ENCODE data around the gene FBLN2. TPM values are rescaled to one million over a fixed set of nuclear protein-coding genes. Genes with fewer than 3 reads are reported as not detected.
"Not testable (repeated sequence)": the region's sequence is repeated elsewhere in the genome, so short reads cannot be mapped to it uniquely, and the experiment has no call there.

The FBLN2 gene
- total RNA-seq (under 1 TPM; 0.09 to 0.18 TPM), polyA plus RNA-seq (3.2 TPM)

DNA sequence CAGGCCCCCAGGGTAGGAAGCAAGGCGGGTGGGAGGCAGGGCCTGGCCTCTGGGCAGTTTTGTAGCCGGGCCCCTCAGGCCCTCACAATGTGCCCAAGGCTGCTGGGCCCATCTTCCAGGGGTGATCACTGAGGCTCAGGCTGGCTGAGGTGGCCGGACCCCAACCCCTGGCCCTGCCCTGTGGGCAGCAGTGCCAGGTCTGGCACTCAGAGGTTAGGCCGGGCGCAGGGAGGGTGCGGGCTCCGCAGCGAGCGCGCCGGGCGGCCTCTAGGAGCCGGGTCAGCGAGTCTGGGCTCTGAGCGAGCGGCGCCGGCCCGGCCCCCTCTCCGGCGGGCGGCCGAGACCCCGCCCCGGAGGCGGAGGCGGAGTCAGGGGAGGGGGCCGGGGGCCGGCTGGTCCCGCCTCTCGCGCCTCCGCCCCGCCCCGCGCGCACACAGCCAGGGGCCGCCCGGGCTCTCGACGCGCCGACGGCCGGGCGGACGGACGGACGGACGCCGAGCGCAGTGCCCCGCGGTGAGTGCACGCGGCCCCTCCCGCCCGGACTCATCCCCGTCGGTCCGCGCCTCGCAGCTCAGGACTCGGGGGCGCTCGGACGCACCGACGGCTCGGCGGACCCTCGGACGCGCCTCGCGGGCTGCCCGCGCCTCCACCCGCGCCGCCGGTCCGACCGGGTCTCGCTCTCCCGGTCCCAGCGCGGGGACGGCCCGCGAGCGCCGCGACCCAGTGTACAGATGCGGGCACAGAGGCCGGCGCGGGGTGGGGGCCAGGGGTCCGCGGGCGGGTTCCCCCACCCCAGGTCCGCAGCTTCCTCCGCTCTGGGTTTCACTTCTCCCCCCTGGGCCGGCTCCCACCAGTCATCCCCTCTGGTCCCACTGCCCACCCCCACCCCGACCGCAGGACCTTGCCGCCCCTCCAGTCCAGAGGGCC lies at the start of gene FBLN2:
FBLN2 (plus strand) TSS at position 430 of the 927 bp plus-strand sequence. CDS start 21,231 bp downstream, outside the sequence.
- POLR2A ChIA-PET = interaction anchor here (0.6 kb wide), 1 partner anchor 38 kb away, joined by 3 read pairs; no protein-coding TSS in a partner anchor

DNA sequence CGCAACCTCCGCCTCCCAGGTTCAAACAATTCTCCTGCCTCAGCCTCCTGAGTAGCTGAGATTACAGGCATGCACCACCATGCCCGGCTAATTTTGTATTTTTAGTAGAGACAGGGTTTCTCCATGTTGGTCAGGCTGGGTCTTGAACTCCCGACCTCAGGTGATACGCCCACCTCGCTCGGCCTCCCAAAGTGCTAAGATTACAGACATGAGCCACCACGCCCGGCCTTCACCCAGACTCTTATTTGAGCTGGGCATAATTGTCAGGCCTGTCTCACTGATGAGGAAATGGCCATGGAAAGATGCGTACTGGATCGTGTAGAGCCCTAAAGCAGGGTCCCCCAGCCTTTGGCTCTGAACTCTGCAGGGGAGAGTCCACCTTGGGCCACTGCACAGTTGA lies 49.7 kb upstream of the FBLN2 start:
- peak in 1 of 5 donors; percentile 33 for DNase-seq
- H3K4me3 Mint-ChIP-seq; H3K27ac ChIP-seq (ENCODE audit: low read depth, low read length); H3K9me3 Mint-ChIP-seq; H3K36me3 ChIP-seq (ENCODE audit: insufficient read depth, low read length); H3K4me1 ChIP-seq (ENCODE audit: insufficient read depth, low read length); H3K27me3 Mint-ChIP-seq; H3K36me3 Mint-ChIP-seq; H3K4me1 Mint-ChIP-seq; H3K27me3 ChIP-seq (ENCODE audit: insufficient read depth, low read length, poor library complexity, severe bottlenecking); POLR2A ChIA-PET; H3K27ac Mint-ChIP-seq; H3K9me3 ChIP-seq (ENCODE audit: low read length); H3K4me3 ChIP-seq (ENCODE audit: low read length): not testable (repeated sequence)
- CTCF ChIA-PET = interaction anchor here (1.2 to 4.3 kb wide), 2 partner anchors 149 to 386 kb away, joined by 3 to 42 read pairs; no protein-coding TSS in a partner anchor

More for the DNA sequence above, at the start of gene FBLN2:
- Histone ChIP-seq H3K27ac (ENCODE audit: low read depth, low read length) (no peak within 1 kb of the TSS), H3K36me3 (ENCODE audit: insufficient read depth, low read length) (no peaks in the 10 kb centered on the region), H3K9me3 (ENCODE audit: low read length) (no peaks in the 10 kb centered on the region), H3K4me3 (ENCODE audit: low read length) (no peak within 1 kb of the TSS), H3K4me1 (ENCODE audit: insufficient read depth, low read length) (peaks cover 13% of the 10 kb centered on the region), H3K27me3 (ENCODE audit: insufficient read depth, low read length, poor library complexity, severe bottlenecking) (peaks cover 11% of the 10 kb centered on the region)
- peaks cover 22 to 26% (median 22%) of the 10 kb centered on the region in 3 donors for H3K4me1 Mint-ChIP-seq
- DNase-seq = peak in 1 of 5 donors; percentile 37
- peaks cover 0 to 3% (median 0%) of the 10 kb centered on the region in 5 donors for H3K9me3 Mint-ChIP-seq
- peaks cover 28 to 77% of the 10 kb centered on the region in 2 donors for H3K27me3 Mint-ChIP-seq
- peak within 1 kb of the TSS in 1 of 8 donors; percentile 20 for H3K27ac Mint-ChIP-seq
- CTCF ChIA-PET = interaction anchor here (1.0 kb wide), 1 partner anchor 10 kb away, joined by 3 read pairs; no protein-coding TSS in a partner anchor
- peak within 1 kb of the TSS; percentile 13 to 88 (median 72) for H3K4me3 Mint-ChIP-seq
- H3K36me3 Mint-ChIP-seq = peaks cover 0 to 4% (median 0%) of the 10 kb centered on the region in 3 donors

DNA sequence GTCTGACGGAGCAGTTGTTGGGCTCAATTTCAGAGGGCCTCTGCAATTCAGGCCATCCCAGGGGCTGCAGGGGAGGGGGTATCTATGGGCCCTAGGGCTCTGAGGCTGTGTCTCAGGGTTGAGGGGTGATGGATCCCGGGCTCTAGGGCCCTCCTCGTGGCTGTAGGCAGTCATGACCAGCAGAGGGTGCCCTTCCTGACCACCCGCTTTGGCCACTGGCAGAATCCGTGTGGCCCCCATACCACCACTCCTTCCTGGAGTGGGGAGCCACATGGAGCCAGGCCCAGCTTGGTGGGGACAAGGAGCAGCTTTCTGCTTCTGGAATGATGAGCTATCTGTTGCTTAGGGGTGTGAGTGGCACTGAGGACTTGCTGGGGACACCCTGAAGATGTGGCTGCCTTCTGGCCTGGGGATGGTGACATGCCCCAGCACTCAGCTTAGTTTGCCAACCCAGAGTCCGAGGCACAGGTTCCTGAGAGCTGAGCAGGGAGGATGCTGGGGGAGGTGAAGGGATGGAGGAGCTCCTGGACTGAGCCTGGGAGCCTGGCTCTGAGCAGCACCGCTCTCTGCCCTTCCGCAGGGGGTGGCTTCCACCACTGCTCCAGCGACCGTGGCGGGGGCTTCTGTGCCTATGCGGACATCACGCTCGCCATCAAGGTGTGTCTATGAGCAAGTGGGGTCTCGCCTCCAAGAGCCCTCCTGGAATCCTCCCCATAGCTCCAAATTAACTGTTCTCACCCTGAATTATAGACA lies 48.6 kb upstream of the FBLN2 start:
- Histone ChIP-seq H3K36me3 (ENCODE audit: insufficient read depth, low read length) (no peaks in the 10 kb centered on the region), H3K4me1 (ENCODE audit: insufficient read depth, low read length) (no peaks in the 10 kb centered on the region), H3K27me3 (ENCODE audit: insufficient read depth, low read length, poor library complexity, severe bottlenecking) (no peaks in the 10 kb centered on the region), H3K4me3 (ENCODE audit: low read length) (no peak overlapping the region), H3K27ac (ENCODE audit: low read depth, low read length) (no peak overlapping the region), H3K9me3 (ENCODE audit: low read length) (no peaks in the 10 kb centered on the region)
- Mint-ChIP-seq H3K9me3 (no peaks in the 10 kb centered on the region), H3K4me1 (peaks cover 0 to 2% (median 0%) of the 10 kb centered on the region in 3 donors), H3K27me3 (no peaks in the 10 kb centered on the region), H3K27ac (peak overlapping the region in 1 of 8 donors; percentile 29), H3K4me3 (no peak overlapping the region), H3K36me3 (peaks cover 0 to 9% (median 0%) of the 10 kb centered on the region in 3 donors)
- POLR2A ChIA-PET = no interaction called here
- DNase-seq = peak in 1 of 5 donors; percentile 37
- CTCF ChIA-PET = interaction anchor here (1.2 to 4.3 kb wide), 3 partner anchors 148 to 408 kb away, joined by 3 to 42 read pairs (median 3); no protein-coding TSS in a partner anchor

DNA sequence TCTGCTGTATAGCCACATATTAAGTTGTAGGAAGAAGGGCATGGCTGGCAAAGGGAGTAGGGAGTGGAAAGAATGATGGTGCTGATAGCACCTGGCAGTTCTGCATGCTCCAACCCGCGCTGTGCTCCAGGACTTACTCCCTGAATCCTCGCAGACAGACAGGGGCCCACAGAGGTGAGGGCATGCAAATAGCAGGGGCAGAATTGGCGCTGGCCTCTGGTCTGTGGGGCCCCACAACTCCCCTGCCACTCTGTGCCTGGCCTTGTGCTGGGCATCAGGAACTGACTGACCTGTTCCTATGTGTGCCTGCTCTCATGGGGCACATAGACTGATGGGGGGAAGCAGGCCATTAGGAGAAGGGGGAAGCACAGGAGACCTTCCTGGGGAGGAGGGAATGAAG lies 47.9 kb upstream of the FBLN2 start:
- no peak overlapping the region for H3K27ac ChIP-seq (ENCODE audit: low read depth, low read length)
- CTCF ChIA-PET = interaction anchor here (1.2 to 4.3 kb wide), 2 partner anchors 147 to 409 kb away, joined by 3 to 42 read pairs; no protein-coding TSS in a partner anchor
- POLR2A ChIA-PET = no interaction called here

DNA sequence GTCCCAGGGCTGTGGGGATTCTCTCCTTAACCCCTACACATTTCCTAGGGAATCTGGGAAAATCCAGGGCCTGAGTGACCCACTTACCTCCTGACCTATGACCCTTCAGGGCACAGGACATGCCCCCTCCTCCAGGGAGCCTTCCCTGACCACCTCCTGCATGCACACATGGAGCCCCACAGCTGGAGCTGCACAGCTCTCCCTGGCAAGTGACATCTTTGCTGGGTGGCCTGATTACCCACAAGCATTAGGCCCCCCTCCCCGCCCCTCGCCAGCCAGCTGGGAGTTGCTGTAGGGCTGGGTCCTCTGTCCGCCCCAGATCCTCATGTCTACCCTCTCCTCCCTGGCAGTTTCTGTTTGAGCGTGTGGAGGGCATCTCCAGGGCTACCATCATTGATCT lies 47.4 kb upstream of the FBLN2 start:
- H3K4me3 Mint-ChIP-seq = no peak overlapping the region
- Histone ChIP-seq H3K9me3 (ENCODE audit: low read length) (no peaks in the 10 kb centered on the region), H3K36me3 (ENCODE audit: insufficient read depth, low read length) (no peaks in the 10 kb centered on the region), H3K4me3 (ENCODE audit: low read length) (no peak overlapping the region), H3K27ac (ENCODE audit: low read depth, low read length) (no peak overlapping the region), H3K27me3 (ENCODE audit: insufficient read depth, low read length, poor library complexity, severe bottlenecking) (no peaks in the 10 kb centered on the region), H3K4me1 (ENCODE audit: insufficient read depth, low read length) (no peaks in the 10 kb centered on the region)
- peaks cover 0 to 9% (median 0%) of the 10 kb centered on the region in 3 donors for H3K36me3 Mint-ChIP-seq
- POLR2A ChIA-PET = no interaction called here
- peak in 1 of 5 donors; percentile 15 for DNase-seq
- peak overlapping the region in 1 of 8 donors; percentile 77 for H3K27ac Mint-ChIP-seq
- no peaks in the 10 kb centered on the region for H3K4me1 Mint-ChIP-seq
- CTCF ChIA-PET = no interaction called here
- H3K27me3 Mint-ChIP-seq = no peaks in the 10 kb centered on the region
- no peaks in the 10 kb centered on the region for H3K9me3 Mint-ChIP-seq

More for the DNA sequence above, 47.9 kb upstream of the FBLN2 start:
- H3K36me3 Mint-ChIP-seq = peaks cover 0 to 9% (median 0%) of the 10 kb centered on the region in 3 donors
- H3K9me3 Mint-ChIP-seq = no peaks in the 10 kb centered on the region
- no peaks in the 10 kb centered on the region for H3K4me1 Mint-ChIP-seq
- no peaks in the 10 kb centered on the region for H3K36me3 ChIP-seq (ENCODE audit: insufficient read depth, low read length)
- H3K4me1 ChIP-seq (ENCODE audit: insufficient read depth, low read length) = no peaks in the 10 kb centered on the region
- no peaks in the 10 kb centered on the region for H3K27me3 ChIP-seq (ENCODE audit: insufficient read depth, low read length, poor library complexity, severe bottlenecking)
- H3K9me3 ChIP-seq (ENCODE audit: low read length) = no peaks in the 10 kb centered on the region
- no peak overlapping the region for H3K4me3 ChIP-seq (ENCODE audit: low read length)
- no peaks in the 10 kb centered on the region for H3K27me3 Mint-ChIP-seq
- DNase-seq = peak in 1 of 5 donors; percentile 42
- H3K4me3 Mint-ChIP-seq = no peak overlapping the region
- H3K27ac Mint-ChIP-seq = no peak overlapping the region

DNA sequence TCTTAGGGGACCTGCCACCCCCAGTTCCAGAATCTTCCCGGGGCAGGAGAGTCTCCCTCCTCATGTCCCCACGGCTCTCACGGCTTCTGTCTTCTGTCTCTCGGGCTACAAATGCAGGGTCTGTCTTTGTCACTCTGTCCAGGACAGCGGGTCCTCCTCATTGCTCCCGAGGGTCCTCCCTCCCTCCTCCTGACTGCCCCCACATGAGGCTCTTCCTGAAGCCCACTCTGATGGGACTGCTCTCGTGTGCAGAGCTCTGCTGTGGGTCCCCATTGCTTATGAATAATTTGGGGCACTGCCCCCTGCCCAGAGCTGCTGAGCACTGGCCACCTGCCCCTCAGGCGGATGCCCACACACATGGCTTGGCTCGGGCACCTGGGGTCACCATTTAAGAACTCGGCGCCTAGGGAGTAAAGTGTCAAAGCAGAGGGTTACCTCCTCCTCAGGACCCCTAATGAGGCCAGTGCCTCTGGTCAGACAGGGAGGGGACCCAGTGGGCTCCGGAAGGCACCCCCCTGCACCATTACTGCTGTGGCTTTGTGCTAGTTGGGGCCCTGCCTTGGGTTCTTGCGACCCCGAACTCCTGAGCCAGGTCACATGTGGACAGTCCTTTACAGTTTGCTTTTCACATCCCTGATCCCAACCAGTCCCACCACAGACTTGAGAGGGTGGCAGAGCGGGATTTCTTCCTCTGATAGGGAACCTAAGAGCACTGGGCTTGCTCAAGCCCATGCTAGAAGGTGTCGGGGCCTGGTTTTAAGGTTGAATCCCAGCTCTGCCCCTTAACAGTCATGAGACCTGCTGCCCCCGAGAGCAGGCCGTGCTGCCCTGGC lies 46.8 kb upstream of the FBLN2 start:
- H3K36me3 ChIP-seq (ENCODE audit: insufficient read depth, low read length) = no peaks in the 10 kb centered on the region
- H3K27me3 Mint-ChIP-seq = no peaks in the 10 kb centered on the region
- POLR2A ChIA-PET = no interaction called here
- no peaks in the 10 kb centered on the region for H3K27me3 ChIP-seq (ENCODE audit: insufficient read depth, low read length, poor library complexity, severe bottlenecking)
- H3K9me3 Mint-ChIP-seq = no peaks in the 10 kb centered on the region
- H3K27ac ChIP-seq (ENCODE audit: low read depth, low read length) = no peak overlapping the region
- H3K4me1 ChIP-seq (ENCODE audit: insufficient read depth, low read length) = no peaks in the 10 kb centered on the region
- H3K9me3 ChIP-seq (ENCODE audit: low read length) = no peaks in the 10 kb centered on the region
- H3K4me3 ChIP-seq (ENCODE audit: low read length) = no peak overlapping the region
- peak in 1 of 5 donors; percentile 19 for DNase-seq
- no peaks in the 10 kb centered on the region for H3K4me1 Mint-ChIP-seq
- H3K27ac Mint-ChIP-seq = peak overlapping the region in 1 of 8 donors; percentile 77
- CTCF ChIA-PET = no interaction called here
- no peak overlapping the region for H3K4me3 Mint-ChIP-seq
- H3K36me3 Mint-ChIP-seq = peaks cover 0 to 9% (median 0%) of the 10 kb centered on the region in 3 donors

DNA sequence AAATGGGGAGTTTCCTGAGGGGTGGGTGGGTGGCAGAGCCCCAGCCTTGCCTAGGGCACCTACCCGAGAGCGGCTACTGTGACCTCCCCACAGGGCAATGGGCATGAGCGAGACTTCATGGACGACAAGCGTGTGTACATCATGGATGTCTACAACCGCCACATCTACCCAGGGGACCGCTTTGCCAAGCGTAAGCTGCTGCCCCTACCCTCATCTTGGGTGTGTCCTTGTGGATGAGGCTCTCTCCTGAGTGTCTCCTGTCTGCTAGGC lies 46.2 kb upstream of the FBLN2 start:
- no peaks in the 10 kb centered on the region for H3K4me1 ChIP-seq (ENCODE audit: insufficient read depth, low read length)
- H3K27me3 ChIP-seq (ENCODE audit: insufficient read depth, low read length, poor library complexity, severe bottlenecking) = no peaks in the 10 kb centered on the region
- Mint-ChIP-seq H3K36me3 (peaks cover 0 to 9% (median 0%) of the 10 kb centered on the region in 3 donors), H3K4me3 (no peak overlapping the region), H3K27ac (peak overlapping the region in 1 of 8 donors; percentile 61), H3K4me1 (no peaks in the 10 kb centered on the region), H3K27me3 (no peaks in the 10 kb centered on the region), H3K9me3 (no peaks in the 10 kb centered on the region)
- H3K36me3 ChIP-seq (ENCODE audit: insufficient read depth, low read length) = no peaks in the 10 kb centered on the region
- CTCF ChIA-PET = no interaction called here
- H3K9me3 ChIP-seq (ENCODE audit: low read length) = no peaks in the 10 kb centered on the region
- POLR2A ChIA-PET = no interaction called here
- DNase-seq = peak in 1 of 5 donors; percentile 10
- H3K4me3 ChIP-seq (ENCODE audit: low read length) = no peak overlapping the region
- no peak overlapping the region for H3K27ac ChIP-seq (ENCODE audit: low read depth, low read length)

Measured in CD8-positive, alpha-beta memory T cell (primary cell).